Mesothelial cell of epicardium (in vitro differentiated cells): ENCODE results near the gene PPA1. TPM values are rescaled to one million over a fixed set of nuclear protein-coding genes. Genes with fewer than 3 reads are reported as not detected.
"Not testable (repeated sequence)": the region's sequence is repeated elsewhere in the genome, so short reads cannot be mapped to it uniquely, and the experiment has no call there.

ENCODE experiments used
- DNase-seq, 2 experiments: peaks; one replicate each; pipeline ENCODE4 v3.0.0; 2021; ENCODE audit warnings: low spot score in 2 of 2; ENCODE audit not compliant: unreplicated experiment in 2 of 2
- H3K27ac Mint-ChIP-seq: 2 replicates; pipeline ENCODE4 v1.8.0; 2021; ENCODE audit warnings: mixed read lengths
- H3K27me3 Mint-ChIP-seq: 2 replicates; pipeline ENCODE4 v1.8.0; 2021; ENCODE audit warnings: low read depth, mixed read lengths
- H3K36me3 Mint-ChIP-seq: 2 replicates; pipeline ENCODE4 v1.8.0; 2021; ENCODE audit warnings: mixed read lengths
- H3K4me1 Mint-ChIP-seq: 2 replicates; pipeline ENCODE4 v1.8.0; 2021; ENCODE audit warnings: mixed read lengths
- H3K4me3 Mint-ChIP-seq: 2 replicates; pipeline ENCODE4 v1.8.0; 2021; ENCODE audit warnings: mild to moderate bottlenecking, moderate library complexity, mixed read lengths
- H3K9me3 Mint-ChIP-seq: 2 replicates; pipeline ENCODE4 v1.8.0; 2021; ENCODE audit warnings: mixed read lengths
- CTCF ChIP-seq: fragments of 200-600 bp; sonication (generic); IDR thresholded peaks from one replicate; pipeline ENCODE4 v1.5.0; 2021; ENCODE audit warnings: antibody characterized with exemption; ENCODE audit not compliant: unreplicated experiment
- total RNA-seq: library from RNA; stranded (reverse); gene quantifications from 3 replicates; pipeline ENCODE4 v1.2.1, GENCODE V29; 2021

PPA1 gene
- total RNA-seq, 1 donor from 2014 or later = 73.5 TPM

- Mint-ChIP-seq H3K36me3 (peaks cover 20% of the 10 kb centered on the region), H3K4me1 (peaks cover 8% of the 10 kb centered on the region), H3K27me3 (no peaks in the 10 kb centered on the region), H3K27ac (peak overlapping the region; percentile 70), H3K4me3 (no peak overlapping the region), H3K9me3 (no peaks in the 10 kb centered on the region)
- no peak for TF ChIP-seq CTCF
- DNase-seq = no peak
These were observed 70.4 kb downstream of the PPA1 start for GRCh38 chr10:70162892-70163201.

- Mint-ChIP-seq H3K36me3 (peaks cover 24% of the 10 kb centered on the region), H3K9me3 (no peaks in the 10 kb centered on the region), H3K27ac (peak overlapping the region; percentile 70), H3K27me3 (no peaks in the 10 kb centered on the region), H3K4me1 (peaks cover 7% of the 10 kb centered on the region), H3K4me3 (no peak overlapping the region)
- no peak for DNase-seq
- no peak for TF ChIP-seq CTCF
These were observed 70.9 kb downstream of the PPA1 start for GRCh38 chr10:70162151-70162891.

GRCh38 chr10:70160798-70161197, 72.4 kb downstream of the PPA1 start:
- Mint-ChIP-seq H3K36me3 (peaks cover 32% of the 10 kb centered on the region), H3K27ac (no peak overlapping the region), H3K4me1 (peaks cover 4% of the 10 kb centered on the region), H3K4me3 (no peak overlapping the region), H3K27me3 (no peaks in the 10 kb centered on the region), H3K9me3 (no peaks in the 10 kb centered on the region)
- no peak for DNase-seq
- no peak for TF ChIP-seq CTCF

GRCh38 chr10:70159366-70159765, 73.9 kb downstream of the PPA1 start:
- not testable (repeated sequence) for H3K4me1 Mint-ChIP-seq, DNase-seq, H3K9me3 Mint-ChIP-seq, H3K27me3 Mint-ChIP-seq, H3K27ac Mint-ChIP-seq, H3K4me3 Mint-ChIP-seq
- H3K36me3 Mint-ChIP-seq = peaks cover 34% of the 10 kb centered on the region

- Mint-ChIP-seq H3K4me1 (peaks cover 4% of the 10 kb centered on the region), H3K27me3 (no peaks in the 10 kb centered on the region), H3K9me3 (no peaks in the 10 kb centered on the region), H3K27ac (no peak overlapping the region), H3K36me3 (peaks cover 40% of the 10 kb centered on the region), H3K4me3 (no peak overlapping the region)
- TF ChIP-seq CTCF = no peak
- no peak for DNase-seq
These were observed 75.1 kb downstream of the PPA1 start for GRCh38 chr10:70158113-70158512.

GRCh38 chr10:70155255-70155838, 77.9 kb downstream of the PPA1 start:
- Mint-ChIP-seq H3K4me1 (no peaks in the 10 kb centered on the region), H3K9me3 (no peaks in the 10 kb centered on the region), H3K4me3 (no peak overlapping the region), H3K36me3 (peaks cover 48% of the 10 kb centered on the region), H3K27ac (no peak overlapping the region), H3K27me3 (no peaks in the 10 kb centered on the region)
- DNase-seq = no peak
- TF ChIP-seq CTCF = no peak

Other genes with a start within 250 kb of the PPA1 start
- gene MACROH2A2, start 180.6 kb downstream of the PPA1 start, total RNA-seq = 122 to 128 TPM (median 125 TPM) in 3 replicates
- gene AIFM2, start 100.6 kb downstream of the PPA1 start, total RNA-seq = 9.5 to 10.4 TPM (median 9.9 TPM) in 3 replicates
- 19.2 to 20.9 TPM (median 19.9 TPM) in 3 replicates for gene TYSND1, start 86.7 kb downstream of the PPA1 start, total RNA-seq
- 125 to 133 TPM (median 131 TPM) in 3 replicates for gene SAR1A, start 62.9 kb downstream of the PPA1 start, total RNA-seq
- gene NPFFR1, start 50.6 kb upstream of the PPA1 start, total RNA-seq = 0.11 to 0.14 TPM (median 0.13 TPM) in 3 replicates
- gene LRRC20, start 149.2 kb upstream of the PPA1 start, total RNA-seq = 12.2 to 15.7 TPM (median 13.8 TPM) in 3 replicates
- gene EIF4EBP2, start 170.7 kb upstream of the PPA1 start, total RNA-seq = 71.1 to 72.3 TPM (median 71.4 TPM) in 3 replicates
- gene NODAL, start 208.3 kb upstream of the PPA1 start, total RNA-seq = not detected in 3 replicates
- 4.9 to 5.6 TPM (median 4.9 TPM) in 3 replicates for gene PALD1, start 245.3 kb upstream of the PPA1 start, total RNA-seq